Hematopoietic multipotent progenitor cell treated with erythropoietin and hydrocortisone succinate and interleukin-3 and kit ligand, for 8 days (in vitro differentiated cells): ENCODE data around the gene SULT1E1.
A peak's percentile ranks its signal among the peaks of the same experiment; 100 is the strongest.
"Not testable (repeated sequence)": the region's sequence is repeated elsewhere in the genome, so short reads cannot be mapped to it uniquely, and the experiment has no call there.

ENCODE experiments used
- DNase-seq: peaks from one replicate; pipeline ENCODE4 v3.0.0-alpha.2; 2015

Gene SULT1E1

GRCh38 chr4:69838977-69839376 lies 21.0 kb downstream of the SULT1E1 start:
- no peak for DNase-seq

GRCh38 chr4:69836287-69836686 lies 23.7 kb downstream of the SULT1E1 start:
- DNase-seq = no peak

- DNase-seq = no peak
These were observed 24.2 kb downstream of the SULT1E1 start for GRCh38 chr4:69835766-69836165.

- no peak for DNase-seq
These were observed 26.7 kb downstream of the SULT1E1 start for GRCh38 chr4:69833251-69833650.

- peak; percentile 78 for DNase-seq
These were observed 27.5 kb downstream of the SULT1E1 start for GRCh38 chr4:69832326-69833030.

- peak; percentile 61 for DNase-seq
These were observed 28.2 kb downstream of the SULT1E1 start for GRCh38 chr4:69831646-69832325.

- no peak for DNase-seq
These were observed 28.7 kb downstream of the SULT1E1 start for GRCh38 chr4:69831270-69831627.

- peak; percentile 38 for DNase-seq
These were observed 29.2 kb downstream of the SULT1E1 start for GRCh38 chr4:69830560-69831269.

- DNase-seq = no peak
These were observed 29.8 kb downstream of the SULT1E1 start for GRCh38 chr4:69830192-69830559.

- no peak for DNase-seq
These were observed 30.3 kb downstream of the SULT1E1 start for GRCh38 chr4:69829678-69830077.

- no peak for DNase-seq
These were observed 31.1 kb downstream of the SULT1E1 start for GRCh38 chr4:69828828-69829227.

- not testable (repeated sequence) for DNase-seq
These were observed 34.9 kb downstream of the SULT1E1 start for GRCh38 chr4:69825056-69825455.

GRCh38 chr4:69823481-69824186 lies 36.3 kb downstream of the SULT1E1 start:
- DNase-seq = peak; percentile 57

- no peak for DNase-seq
These were observed 36.9 kb downstream of the SULT1E1 start for GRCh38 chr4:69823048-69823447.

- no peak for DNase-seq
These were observed 37.7 kb downstream of the SULT1E1 start for GRCh38 chr4:69822198-69822597.

- DNase-seq = no peak
These were observed 41.8 kb downstream of the SULT1E1 start for GRCh38 chr4:69818060-69818639.

- no peak for DNase-seq
These were observed 43.7 kb downstream of the SULT1E1 start for GRCh38 chr4:69816236-69816635.

GRCh38 chr4:69813628-69814027 lies 46.3 kb downstream of the SULT1E1 start:
- DNase-seq = no peak

- DNase-seq = no peak
These were observed 48.8 kb downstream of the SULT1E1 start for GRCh38 chr4:69811166-69811565.

- DNase-seq = no peak
These were observed 59.3 kb downstream of the SULT1E1 start for GRCh38 chr4:69800599-69800998.

GRCh38 chr4:69799337-69799736 lies 60.6 kb downstream of the SULT1E1 start:
- no peak for DNase-seq

GRCh38 chr4:69793732-69794131 lies 66.2 kb downstream of the SULT1E1 start:
- no peak for DNase-seq
